ENCODE measurements around the gene UPK3B.
"Not testable (repeated sequence)": the region's sequence is repeated elsewhere in the genome, so short reads cannot be mapped to it uniquely, and the experiment has no call there.

Gene UPK3B

GRCh38 chr7:76514926-76515771, 4.8 kb downstream of the UPK3B start:
- DNase-seq = no peak

- DNase-seq = no peak
Observed at GRCh38 chr7:76515999-76516443, 5.7 kb downstream of the UPK3B start.

- DNase-seq = not testable (repeated sequence)
Observed at GRCh38 chr7:76516932-76517331, 6.6 kb downstream of the UPK3B start.

GRCh38 chr7:76526183-76526582, 15.8 kb downstream of the UPK3B start:
- not testable (repeated sequence) for DNase-seq

- not testable (repeated sequence) for DNase-seq
Observed at GRCh38 chr7:76531643-76532042, 21.3 kb downstream of the UPK3B start.

- DNase-seq = not testable (repeated sequence)
Observed at GRCh38 chr7:76543197-76543596, 32.8 kb downstream of the UPK3B start, which contains the start of gene SPDYE16. Gene SPDYE16, minus strand, starts transcription at chr7:76543297. Its CDS starts 1,838 bp downstream, at chr7:76541459.

- peak; percentile 82 for DNase-seq
Observed at GRCh38 chr7:76549025-76549854, 38.9 kb downstream of the UPK3B start.

- not testable (repeated sequence) for DNase-seq
Observed at GRCh38 chr7:76549855-76550248, 39.5 kb downstream of the UPK3B start.

GRCh38 chr7:76551992-76552391, 41.6 kb downstream of the UPK3B start:
- DNase-seq = not testable (repeated sequence)

- DNase-seq = not testable (repeated sequence)
Observed at GRCh38 chr7:76559685-76560084, 49.3 kb downstream of the UPK3B start.

- not testable (repeated sequence) for DNase-seq
Observed at GRCh38 chr7:76560157-76560556, 49.8 kb downstream of the UPK3B start.

GRCh38 chr7:76561342-76561741, 51.0 kb downstream of the UPK3B start:
- DNase-seq = not testable (repeated sequence)

- DNase-seq = not testable (repeated sequence)
Observed at GRCh38 chr7:76565001-76565400, 54.6 kb downstream of the UPK3B start.

All from activated CD8-positive, alpha-beta memory T cell treated with anti-CD3 and anti-CD28 coated beads, Interleukin-2, amount 50 U/mL, for 4 hours (primary cell).